Psoas muscle (tissue), 8 donors: ENCODE measurements around the gene CFAP299. TPM values are rescaled to one million over a fixed set of nuclear protein-coding genes. Genes with fewer than 3 reads are reported as not detected.

Source experiments
- ATAC-seq, 4 donors: fragments of 200-7000 bp; cut with Tn5 transposase; one replicate each; pipeline ENCODE4 v1.9.1; 2020; ENCODE audit warnings: moderate library complexity in 3 of 4, mild to moderate bottlenecking in 2 of 4
- DNase-seq, 2 donors: peaks; one replicate each; pipeline ENCODE4 v3.0.0-alpha.2; 2020
- H3K27ac ChIP-seq: fragments of 200-600 bp; one replicate; pipeline ENCODE4 v1.8.0; 2022
- H3K27me3 ChIP-seq, 3 donors: fragments of 200-600 bp in 1 of 3; one replicate each; pipeline versions ENCODE4 v1.6.1 to v1.8.0; 2013 to 2022; ENCODE audit warnings: low read length in 2 of 3, mild to moderate bottlenecking in 2 of 3, moderate library complexity in 1 of 3; ENCODE audit not compliant: insufficient read depth in 3 of 3
- H3K36me3 ChIP-seq, 2 donors: fragments of 200-600 bp in 1 of 2; one replicate each; pipeline versions ENCODE4 v1.6.1 to v1.8.0; 2013 to 2022; ENCODE audit warnings: low read depth in 1 of 2, mild to moderate bottlenecking in 1 of 2, moderate library complexity in 1 of 2; ENCODE audit not compliant: insufficient read depth in 1 of 2
- H3K4me1 ChIP-seq: fragments of 200-600 bp; one replicate; pipeline ENCODE4 v1.8.0; 2022
- H3K4me3 ChIP-seq: fragments of 200-600 bp; one replicate; pipeline ENCODE4 v1.8.0; 2022; ENCODE audit warnings: mild to moderate bottlenecking
- H3K9me3 ChIP-seq: fragments of 200-600 bp; one replicate; pipeline ENCODE4 v1.8.0; 2022
- WGBS, 3 donors: extraction: QIAGEN DNeasy Blood & Tissue Kit; methylation state at CpG; one replicate each; pipeline versions ENCODE4 v1.1.6 to v1.1.7; 2013; 5-methylcytosine and 5-hydroxymethylcytosine counted together
- intact Hi-C, 2 donors: fragments of 100-400 bp; cut with DNase I; formaldehyde crosslinking; loops; one replicate each; pipeline versions ENCODE4 v1.11.0 to v1.14.2; 2022
- polyA plus RNA-seq, 3 donors: library from polyadenylated mRNA; stranded (reverse); fragments of 200-250 nt; gene quantifications; one replicate each; pipeline ENCODE4 v1.2.3, GENCODE V29; 2013
- total RNA-seq, 4 donors: library from RNA; stranded (reverse); fragmentation: NEBNext Ultra II Directional in 2 of 4; extraction: Animal tissue kit (Norgen Biotek cat#: 25700) in 2 of 4; gene quantifications; one replicate each; pipeline versions ENCODE4 v1.2.1 to v1.2.4, GENCODE V29; 2021 to 2023
- TF ChIP-seq, protein P1 (sequence below): fragments of 200-600 bp; IDR thresholded peaks from one replicate; pipeline ENCODE4 v1.8.0; 2022; ENCODE audit warnings: antibody characterized with exemption
- donor health status: healthy with polysubstance abuse.
- donor health status: DM: no; HTN: no; CAD: no; lungs with moderate emphysema.
- donor health status: Bipolar disorder and iron deficiency.
- donor health status: healthy.
- donor health status: DM: yes; HTN: yes; CAD: no.
- donor health status: DM: no; HTN: no; CAD: no.
- donor health status: DM: no; HTN: no; CAD: no.
- donor health status: DM: yes; HTN: yes; CAD: no.

The CFAP299 gene
- total and polyA plus RNA-seq, 7 donors, result not detected

DNA sequence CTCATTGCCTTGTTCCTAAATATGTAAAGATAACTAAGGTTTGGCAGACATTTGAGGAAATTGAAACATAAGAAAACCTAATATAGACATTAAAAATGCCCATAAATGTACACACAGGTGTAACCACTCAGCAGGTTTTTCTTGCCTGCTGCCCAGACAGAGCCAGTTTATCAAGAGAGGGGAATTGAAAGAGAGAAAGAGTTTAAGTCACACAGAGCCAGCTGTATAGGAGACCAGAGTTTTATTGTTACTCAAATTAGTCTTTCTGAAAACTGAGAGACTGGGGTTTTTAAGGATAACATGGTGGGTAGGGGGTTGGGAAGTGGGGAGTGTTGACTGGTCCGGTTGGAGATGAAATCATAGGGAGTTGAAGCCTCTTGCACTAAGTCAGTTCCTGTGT is 119.0 kb downstream of the CFAP299 start:
- Histone ChIP-seq H3K4me3 (no peak overlapping the region), H3K27me3 (no peaks in the 10 kb centered on the region), H3K27ac (no peak overlapping the region), H3K9me3 (no peaks in the 10 kb centered on the region), H3K4me1 (no peaks in the 10 kb centered on the region), H3K36me3 (no peaks in the 10 kb centered on the region)
- no peak for ATAC-seq
- intact Hi-C loops, result no loop called here
- TF ChIP-seq, protein P1, sequence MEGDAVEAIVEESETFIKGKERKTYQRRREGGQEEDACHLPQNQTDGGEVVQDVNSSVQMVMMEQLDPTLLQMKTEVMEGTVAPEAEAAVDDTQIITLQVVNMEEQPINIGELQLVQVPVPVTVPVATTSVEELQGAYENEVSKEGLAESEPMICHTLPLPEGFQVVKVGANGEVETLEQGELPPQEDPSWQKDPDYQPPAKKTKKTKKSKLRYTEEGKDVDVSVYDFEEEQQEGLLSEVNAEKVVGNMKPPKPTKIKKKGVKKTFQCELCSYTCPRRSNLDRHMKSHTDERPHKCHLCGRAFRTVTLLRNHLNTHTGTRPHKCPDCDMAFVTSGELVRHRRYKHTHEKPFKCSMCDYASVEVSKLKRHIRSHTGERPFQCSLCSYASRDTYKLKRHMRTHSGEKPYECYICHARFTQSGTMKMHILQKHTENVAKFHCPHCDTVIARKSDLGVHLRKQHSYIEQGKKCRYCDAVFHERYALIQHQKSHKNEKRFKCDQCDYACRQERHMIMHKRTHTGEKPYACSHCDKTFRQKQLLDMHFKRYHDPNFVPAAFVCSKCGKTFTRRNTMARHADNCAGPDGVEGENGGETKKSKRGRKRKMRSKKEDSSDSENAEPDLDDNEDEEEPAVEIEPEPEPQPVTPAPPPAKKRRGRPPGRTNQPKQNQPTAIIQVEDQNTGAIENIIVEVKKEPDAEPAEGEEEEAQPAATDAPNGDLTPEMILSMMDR, result no peak
- DNase-seq, result no peak
- WGBS, 3 donors, result 59 to 73% (median 60%) methylated on average over 1 of the region's 1 CpG

DNA sequence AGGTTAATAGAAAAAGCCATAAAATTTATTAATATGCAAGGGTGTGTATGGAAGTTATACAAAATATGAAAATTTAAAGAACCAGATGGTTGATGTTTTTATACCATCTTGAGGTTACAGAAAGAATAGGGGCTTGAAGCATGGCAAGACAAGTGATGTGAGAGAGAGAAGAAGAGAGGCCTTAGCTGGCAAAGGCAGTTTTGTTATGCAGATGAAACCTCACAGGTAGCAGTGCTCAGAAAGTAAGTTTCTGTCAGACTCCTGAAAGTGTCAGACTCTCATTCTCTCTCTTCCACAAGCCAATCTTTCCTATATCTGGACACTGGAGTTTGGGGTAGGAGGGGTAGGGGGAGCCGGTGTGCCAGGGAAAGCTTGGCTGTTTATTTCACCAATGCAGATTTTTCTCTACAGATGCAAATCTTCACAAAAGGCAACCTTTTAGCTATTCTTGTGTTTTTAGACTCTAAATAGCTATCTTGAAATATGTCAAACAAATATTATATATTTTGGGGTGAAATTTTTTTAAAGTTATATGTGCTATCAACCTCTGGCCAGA is 124.5 kb downstream of the CFAP299 start:
- TF ChIP-seq, protein P1, result no peak
- Histone ChIP-seq H3K36me3 (no peaks in the 10 kb centered on the region), H3K27ac (no peak overlapping the region), H3K4me1 (no peaks in the 10 kb centered on the region), H3K27me3 (no peaks in the 10 kb centered on the region), H3K4me3 (no peak overlapping the region), H3K9me3 (no peaks in the 10 kb centered on the region)
- ATAC-seq (no peak), DNase-seq (no peak)
- 50 to 71% (median 67%) methylated on average over 1 of the region's 1 CpG for WGBS, 3 donors
- intact Hi-C loops, result no loop called here

DNA sequence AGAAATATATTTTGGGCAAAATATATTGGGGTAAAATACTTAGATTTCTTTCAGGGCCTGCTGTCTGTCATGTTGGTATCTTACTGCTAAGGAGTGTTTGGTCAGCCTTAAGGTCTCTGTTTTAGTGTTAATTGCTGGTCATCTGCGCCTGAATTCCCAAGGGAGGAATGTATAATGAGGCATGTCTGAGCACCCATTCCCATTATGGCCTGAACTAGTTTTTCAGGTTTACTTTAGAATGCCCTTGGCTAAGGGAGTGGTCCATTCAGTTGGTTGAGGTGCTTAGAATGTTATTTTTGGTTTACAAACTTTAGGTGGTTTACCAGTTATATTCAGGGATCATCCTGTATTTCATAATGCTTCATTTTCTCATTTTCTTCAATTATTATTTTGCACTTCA is 125.9 kb downstream of the CFAP299 start:
- TF ChIP-seq, protein P1, result no peak
- intact Hi-C loops, result no loop called here
- no peak overlapping the region for H3K27ac ChIP-seq
- no peaks in the 10 kb centered on the region for H3K27me3 ChIP-seq
- no peaks in the 10 kb centered on the region for H3K9me3 ChIP-seq
- no peak overlapping the region for H3K4me3 ChIP-seq
- 48 to 61% (median 54%) methylated on average over 1 of the region's 1 CpG for WGBS, 3 donors
- no peaks in the 10 kb centered on the region for H3K36me3 ChIP-seq
- DNase-seq (no peak), ATAC-seq (no peak)
- no peaks in the 10 kb centered on the region for H3K4me1 ChIP-seq

DNA sequence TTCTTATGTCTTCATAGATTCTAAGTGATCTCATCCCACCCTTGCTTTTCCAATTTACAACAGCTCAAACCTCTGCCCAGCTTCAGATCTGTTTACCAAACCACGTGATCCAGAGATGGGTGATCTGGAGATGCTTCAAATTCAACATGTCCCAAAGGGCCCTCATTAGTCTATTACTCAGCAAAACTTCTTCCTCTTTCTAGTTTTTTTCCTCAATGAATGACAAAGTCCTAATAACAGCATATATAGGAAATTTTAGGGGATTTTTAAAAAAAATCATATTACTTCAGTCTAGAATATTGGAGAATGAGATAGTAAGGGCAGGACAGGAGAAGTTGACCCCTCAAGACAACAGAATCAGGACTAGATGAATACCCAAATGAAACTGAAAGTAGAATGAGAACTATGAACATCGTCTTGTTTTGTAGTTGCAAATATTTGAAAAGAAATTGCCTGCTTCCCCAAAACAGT is 127.1 kb downstream of the CFAP299 start:
- intact Hi-C loops, result no loop called here
- H3K27ac ChIP-seq, result no peak overlapping the region
- H3K4me3 ChIP-seq, result peak overlapping the region; percentile 36
- TF ChIP-seq, protein P1, result no peak
- ATAC-seq, result no peak
- H3K4me1 ChIP-seq, result no peaks in the 10 kb centered on the region
- no peak for DNase-seq
- no peaks in the 10 kb centered on the region for H3K27me3 ChIP-seq
- no peaks in the 10 kb centered on the region for H3K9me3 ChIP-seq
- no peaks in the 10 kb centered on the region for H3K36me3 ChIP-seq
- 41 to 47% (median 44%) methylated on average over 2 of the region's 2 CpGs for WGBS, 3 donors

DNA sequence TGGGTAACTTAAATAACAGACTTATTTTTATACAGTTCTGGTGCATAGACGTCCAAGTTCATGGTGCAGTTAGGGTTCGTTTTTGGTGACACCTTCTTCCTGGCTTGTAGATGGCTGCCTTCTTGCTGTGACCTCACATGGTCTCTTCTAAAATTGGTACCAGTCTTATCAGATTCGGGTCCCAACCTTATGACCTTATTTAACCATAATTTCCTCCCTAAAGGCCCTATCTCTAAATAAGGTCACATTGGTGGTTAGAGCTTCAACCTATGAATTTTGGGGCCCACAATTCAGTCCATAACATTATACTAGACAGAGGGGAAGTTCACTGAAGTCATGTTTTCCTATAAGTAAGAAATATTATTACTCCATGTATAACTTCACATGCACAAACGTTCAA is 128.0 kb downstream of the CFAP299 start:
- no peaks in the 10 kb centered on the region for H3K36me3 ChIP-seq
- no peak overlapping the region for H3K27ac ChIP-seq
- DNase-seq (no peak), ATAC-seq (no peak)
- H3K4me3 ChIP-seq, result no peak overlapping the region
- no peaks in the 10 kb centered on the region for H3K4me1 ChIP-seq
- TF ChIP-seq, protein P1, result no peak
- intact Hi-C loops, result no loop called here
- H3K27me3 ChIP-seq, result no peaks in the 10 kb centered on the region
- H3K9me3 ChIP-seq, result no peaks in the 10 kb centered on the region
- 55 to 69% (median 61%) methylated on average over 4 of the region's 4 CpGs for WGBS, 3 donors
